Transverse colon (tissue), 4 donors: ENCODE measurements around the gene NUDT6.

ENCODE experiments used
- CTCF ChIP-seq, 5 experiments: fragments of 200-600 bp in 3 of 5; fragments of 450-650 bp in 2 of 5; sonication (generic) in 3 of 5; IDR thresholded peaks; 1 replicate in 2 of 5; 2 replicates in 3 of 5; pipeline ENCODE4 v1.5.1; 2016 to 2017; ENCODE audit warnings: antibody characterized with exemption in 5 of 5, inconsistent platforms in 3 of 5, mild to moderate bottlenecking in 2 of 5, moderate library complexity in 1 of 5
- EP300 ChIP-seq: sonication (generic); formaldehyde crosslinking; IDR thresholded peaks from one replicate; pipeline ENCODE4 v1.6.1; 2017; ENCODE audit warnings: antibody characterized with exemption, low read depth
- POLR2A ChIP-seq: fragments of 450-650 bp; IDR thresholded peaks from one replicate; pipeline ENCODE4 v1.6.1; 2016; ENCODE audit warnings: antibody characterized with exemption, mild to moderate bottlenecking, moderate library complexity
- POLR2AphosphoS5 ChIP-seq, 3 donors: sonication (generic); formaldehyde crosslinking; IDR thresholded peaks; one replicate each; pipeline ENCODE4 v1.6.1; 2016; ENCODE audit warnings: antibody characterized with exemption in 3 of 3

- no peak for TF ChIP-seq CTCF (IDR thresholded peaks at IDR 0.05)
- no peak for TF ChIP-seq POLR2A
- no peak for TF ChIP-seq EP300
- TF ChIP-seq POLR2AphosphoS5 (IDR thresholded peaks at IDR 0.05), result no peak
Measured at GRCh38 chr4:122858705-122859104, 63.7 kb downstream of the NUDT6 start.
